Sigmoid colon (tissue), 7 donors: ENCODE measurements around the gene PEX10. TPM values are rescaled to one million over a fixed set of nuclear protein-coding genes. Genes with fewer than 3 reads are reported as not detected.

Source experiments
- DNase-seq: peaks from one replicate; pipeline ENCODE4 v3.0.0-alpha.2; 2019
- H3K27ac ChIP-seq, 4 donors: fragments of 200-600 bp; sonication (generic); one replicate each; pipeline ENCODE4 v1.5.1; 2016 to 2019; ENCODE audit warnings: mild to moderate bottlenecking in 1 of 4
- H3K27me3 ChIP-seq, 3 donors: fragments of 200-600 bp; sonication (generic); one replicate each; pipeline ENCODE4 v1.5.1; 2019; ENCODE audit warnings: mild to moderate bottlenecking in 1 of 3
- H3K36me3 ChIP-seq, 4 donors: fragments of 200-600 bp; sonication (generic); one replicate each; pipeline ENCODE4 v1.5.1; 2016 to 2019
- H3K4me1 ChIP-seq, 4 donors: fragments of 200-600 bp; sonication (generic); one replicate each; pipeline ENCODE4 v1.5.1; 2017 to 2019
- H3K4me3 ChIP-seq, 4 donors: fragments of 200-600 bp; sonication (generic); one replicate each; pipeline ENCODE4 v1.5.1; 2017 to 2019; ENCODE audit warnings: mild to moderate bottlenecking in 2 of 4, moderate library complexity in 1 of 4
- H3K9me3 ChIP-seq, 4 donors: fragments of 200-600 bp in 3 of 4; sonication (generic) in 3 of 4; one replicate each; pipeline versions ENCODE4 v1.5.1 to v1.6.1; 2013 to 2019
- EP300 ChIP-seq, 4 donors: sonication (generic); formaldehyde crosslinking; IDR thresholded peaks; one replicate each; pipeline ENCODE4 v1.6.1; 2017; ENCODE audit warnings: antibody characterized with exemption in 4 of 4
- POLR2A ChIP-seq, 2 donors: fragments of 450-650 bp; IDR thresholded peaks; one replicate each; pipeline ENCODE4 v1.6.1; 2016; ENCODE audit warnings: antibody characterized with exemption in 2 of 2, mild to moderate bottlenecking in 2 of 2, moderate library complexity in 2 of 2
- POLR2AphosphoS5 ChIP-seq, 4 donors: sonication (generic); formaldehyde crosslinking; IDR thresholded peaks; one replicate each; pipeline ENCODE4 v1.6.1; 2017; ENCODE audit warnings: antibody characterized with exemption in 4 of 4
- WGBS, 2 donors: extraction: QIAGEN DNeasy Blood & Tissue Kit; methylation state at CpG; one replicate each; pipeline ENCODE4 v1.1.7; 2013; 5-methylcytosine and 5-hydroxymethylcytosine counted together
- intact Hi-C: fragments of 100-400 bp; cut with DNase I; formaldehyde crosslinking; loops from one replicate; pipeline ENCODE4 v1.15.1; 2023
- polyA plus RNA-seq, 3 donors: library from polyadenylated mRNA; stranded (reverse); fragments of 200-250 nt; gene quantifications; one replicate each; pipeline ENCODE4 v1.2.3, GENCODE V29; 2013
- total RNA-seq, 4 donors: library from RNA; depleted of rRNA; stranded (reverse); fragments of >200 nt; gene quantifications; one replicate each; pipeline ENCODE4 v1.1.0, GENCODE V29; 2016
- TF ChIP-seq, protein P1 (sequence below), 4 experiments: fragments of 450-650 bp in 3 of 4; fragments of 200-600 bp in 1 of 4; IDR thresholded peaks; one replicate each; pipeline ENCODE4 v1.5.1; 2016 to 2019; ENCODE audit warnings: antibody characterized with exemption in 4 of 4, mild to moderate bottlenecking in 3 of 4, moderate library complexity in 2 of 4
- donor health status: healthy with polysubstance abuse.
- donor health status: Bipolar disorder and iron deficiency.
- donor health status: healthy.

The PEX10 gene
- total and polyA plus RNA-seq, 7 donors, result 9.9 to 21.9 (median 13.8) TPM

DNA sequence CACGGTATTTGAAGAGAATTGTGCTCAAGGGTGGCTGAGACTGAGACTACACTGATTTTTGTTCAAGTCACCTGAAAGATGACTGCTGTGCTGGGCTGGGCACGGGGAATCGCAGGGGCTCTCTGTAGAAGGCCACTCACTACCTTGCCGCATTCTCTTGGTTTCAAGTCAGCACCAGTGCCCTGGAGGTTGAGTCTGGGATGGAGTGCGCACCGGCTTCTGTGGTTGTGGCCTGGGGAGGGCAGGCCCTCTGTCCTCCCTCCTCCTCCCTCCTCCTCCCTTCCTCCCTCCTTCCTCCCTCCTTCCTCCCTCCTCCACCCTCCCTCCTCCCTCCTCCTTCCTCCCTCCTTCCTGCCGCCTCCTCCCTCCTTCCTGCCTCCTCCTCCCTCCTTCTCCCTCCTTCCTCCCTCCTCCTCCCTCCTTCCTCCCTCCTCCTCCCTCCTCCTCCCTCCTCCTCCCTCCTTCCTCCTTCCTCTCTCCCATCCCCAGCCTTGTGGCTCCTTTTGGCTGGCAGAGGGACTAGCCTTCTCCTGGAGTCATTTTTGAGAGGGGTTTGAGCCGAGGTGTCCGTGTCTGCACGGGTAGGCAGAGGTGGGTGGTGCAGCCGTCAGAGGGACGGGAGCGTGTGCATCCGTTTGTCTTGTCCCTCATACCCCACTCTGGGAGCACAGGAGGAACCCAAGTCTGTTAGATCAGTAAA is 11.3 kb downstream of the PEX10 start:
- TF ChIP-seq POLR2A (IDR thresholded peaks at IDR 0.05), result no peak
- TF ChIP-seq EP300 (IDR thresholded peaks at IDR 0.05), result no peak
- no peak for TF ChIP-seq POLR2AphosphoS5 (IDR thresholded peaks at IDR 0.05)
- TF ChIP-seq, protein P1, sequence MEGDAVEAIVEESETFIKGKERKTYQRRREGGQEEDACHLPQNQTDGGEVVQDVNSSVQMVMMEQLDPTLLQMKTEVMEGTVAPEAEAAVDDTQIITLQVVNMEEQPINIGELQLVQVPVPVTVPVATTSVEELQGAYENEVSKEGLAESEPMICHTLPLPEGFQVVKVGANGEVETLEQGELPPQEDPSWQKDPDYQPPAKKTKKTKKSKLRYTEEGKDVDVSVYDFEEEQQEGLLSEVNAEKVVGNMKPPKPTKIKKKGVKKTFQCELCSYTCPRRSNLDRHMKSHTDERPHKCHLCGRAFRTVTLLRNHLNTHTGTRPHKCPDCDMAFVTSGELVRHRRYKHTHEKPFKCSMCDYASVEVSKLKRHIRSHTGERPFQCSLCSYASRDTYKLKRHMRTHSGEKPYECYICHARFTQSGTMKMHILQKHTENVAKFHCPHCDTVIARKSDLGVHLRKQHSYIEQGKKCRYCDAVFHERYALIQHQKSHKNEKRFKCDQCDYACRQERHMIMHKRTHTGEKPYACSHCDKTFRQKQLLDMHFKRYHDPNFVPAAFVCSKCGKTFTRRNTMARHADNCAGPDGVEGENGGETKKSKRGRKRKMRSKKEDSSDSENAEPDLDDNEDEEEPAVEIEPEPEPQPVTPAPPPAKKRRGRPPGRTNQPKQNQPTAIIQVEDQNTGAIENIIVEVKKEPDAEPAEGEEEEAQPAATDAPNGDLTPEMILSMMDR (IDR thresholded peaks at IDR 0.05), result no peak
- no peak overlapping the region for H3K4me3 ChIP-seq
- H3K27ac ChIP-seq, result no peak overlapping the region
- no peaks in the 10 kb centered on the region for H3K27me3 ChIP-seq
- no peak for DNase-seq
- no peaks in the 10 kb centered on the region for H3K9me3 ChIP-seq
- H3K36me3 ChIP-seq, result peaks cover 49 to 97% (median 77%) of the 10 kb centered on the region in 4 donors
- H3K4me1 ChIP-seq, result no peaks in the 10 kb centered on the region
- 88 to 95% methylated on average over 13 to 14 of the region's 14 CpGs for WGBS, 2 donors
- intact Hi-C loops, result no loop called here

DNA sequence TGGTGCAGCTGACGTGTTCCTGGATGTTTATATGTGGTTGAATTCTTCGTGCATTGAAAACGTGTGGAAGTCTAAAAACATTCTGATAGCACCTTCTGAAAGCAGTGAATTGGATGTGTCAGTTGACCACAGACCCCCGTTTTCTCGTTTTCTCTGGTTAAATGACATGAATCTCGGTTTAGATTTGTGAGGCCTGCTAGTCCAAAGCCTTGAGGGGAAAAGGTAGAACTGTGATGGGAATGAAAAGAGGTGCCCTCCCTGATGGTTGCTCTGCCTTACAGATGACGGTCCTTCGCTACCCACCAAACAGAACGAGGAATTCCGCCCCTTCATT is 11.8 kb downstream of the PEX10 start:
- Histone ChIP-seq H3K27me3 (no peaks in the 10 kb centered on the region), H3K36me3 (peaks cover 49 to 97% (median 76%) of the 10 kb centered on the region in 4 donors), H3K4me3 (no peak overlapping the region), H3K9me3 (no peaks in the 10 kb centered on the region), H3K4me1 (no peaks in the 10 kb centered on the region), H3K27ac (no peak overlapping the region)
- no peak for TF ChIP-seq EP300 (IDR thresholded peaks at IDR 0.05)
- TF ChIP-seq, protein P1 (IDR thresholded peaks at IDR 0.05), result no peak
- TF ChIP-seq POLR2A (IDR thresholded peaks at IDR 0.05), result no peak
- no peak for TF ChIP-seq POLR2AphosphoS5 (IDR thresholded peaks at IDR 0.05)
- 86% methylated on average over 10 of the region's 10 CpGs for WGBS, 2 donors
- no peak for DNase-seq
- intact Hi-C loops, result no loop called here

DNA sequence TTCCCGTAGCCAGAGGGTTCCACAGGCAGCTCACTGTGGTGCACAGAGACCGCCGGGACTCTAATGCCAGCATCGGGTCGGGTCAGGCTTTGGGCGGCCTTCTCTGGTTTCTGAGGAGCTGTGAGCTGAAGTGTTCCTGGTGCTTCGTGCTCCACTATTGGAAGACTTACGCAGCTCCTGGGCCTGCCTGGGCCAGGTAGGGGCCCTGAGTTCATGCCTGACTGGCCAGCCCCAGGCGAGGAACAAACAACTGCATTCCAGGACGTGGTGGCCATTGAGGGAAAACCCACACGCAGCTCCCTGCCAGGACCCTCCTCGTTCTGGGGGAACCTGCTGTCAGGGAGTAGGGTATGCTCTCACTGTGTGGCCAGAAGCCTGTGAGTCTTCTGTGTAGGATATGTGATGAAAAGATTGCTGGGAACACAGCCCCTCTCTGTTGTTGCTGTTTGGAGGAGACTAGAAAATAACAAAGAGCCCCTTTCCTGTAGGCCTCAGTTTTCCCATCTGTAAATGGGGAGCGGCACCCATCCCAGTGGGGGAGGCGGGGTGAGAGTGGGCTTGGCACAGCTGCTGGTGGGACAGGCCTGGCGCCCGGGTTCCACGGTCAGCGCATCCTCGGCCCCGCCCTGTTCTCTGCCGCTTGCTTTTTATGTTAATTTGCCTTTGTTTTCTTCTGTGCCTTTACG is 12.3 kb downstream of the PEX10 start:
- no peak for DNase-seq
- Histone ChIP-seq H3K4me3 (no peak overlapping the region), H3K36me3 (peaks cover 49 to 97% (median 73%) of the 10 kb centered on the region in 4 donors), H3K27ac (no peak overlapping the region), H3K9me3 (no peaks in the 10 kb centered on the region), H3K4me1 (peaks cover 0 to under 1% (median 0%) of the 10 kb centered on the region in 4 donors), H3K27me3 (no peaks in the 10 kb centered on the region)
- 86 to 93% methylated on average over 22 of the region's 22 CpGs for WGBS, 2 donors
- intact Hi-C loops, result no loop called here
- no peak for TF ChIP-seq POLR2AphosphoS5 (IDR thresholded peaks at IDR 0.05)
- no peak for TF ChIP-seq POLR2A (IDR thresholded peaks at IDR 0.05)
- TF ChIP-seq, protein P1 (IDR thresholded peaks at IDR 0.05), result no peak
- TF ChIP-seq EP300 (IDR thresholded peaks at IDR 0.05), result no peak

DNA sequence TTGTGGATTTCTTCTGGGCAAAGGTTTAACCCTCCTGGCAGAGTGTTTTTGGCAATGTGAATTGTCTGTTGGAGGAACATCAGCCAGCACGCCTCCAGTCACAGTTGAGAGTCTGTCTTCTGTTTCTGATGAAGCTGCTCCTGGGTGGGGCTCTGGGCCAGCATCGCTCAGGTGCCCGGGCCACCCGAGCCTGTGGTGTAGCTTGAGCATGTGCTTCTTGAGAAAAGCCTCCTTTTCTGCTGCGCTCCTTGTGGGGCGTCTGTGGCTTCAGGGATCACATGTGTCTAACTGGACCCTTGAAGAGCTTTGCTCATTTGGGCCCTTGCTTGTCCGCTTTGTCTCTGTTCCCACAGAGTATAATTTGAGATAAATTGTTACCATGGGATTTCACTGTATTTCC is 13.5 kb downstream of the PEX10 start:
- H3K4me1 ChIP-seq, result peaks cover 0 to 12% (median 10%) of the 10 kb centered on the region in 4 donors
- H3K4me3 ChIP-seq, result no peak overlapping the region
- DNase-seq, result no peak
- TF ChIP-seq POLR2A (IDR thresholded peaks at IDR 0.05) (no peak), POLR2AphosphoS5 (IDR thresholded peaks at IDR 0.05) (no peak), EP300 (IDR thresholded peaks at IDR 0.05) (no peak)
- TF ChIP-seq, protein P1 (IDR thresholded peaks at IDR 0.05), result no peak
- H3K27ac ChIP-seq, result no peak overlapping the region
- H3K36me3 ChIP-seq, result peaks cover 38 to 92% (median 66%) of the 10 kb centered on the region in 4 donors
- no peaks in the 10 kb centered on the region for H3K9me3 ChIP-seq
- 92 to 94% methylated on average over 7 of the region's 7 CpGs for WGBS, 2 donors
- intact Hi-C loops, result no loop called here
- H3K27me3 ChIP-seq, result no peaks in the 10 kb centered on the region
